AG10803 (cell line): Measurements from ENCODE around the gene IFRD2.

Source experiments
- DNase-seq: peaks from one replicate; pipeline ENCODE4 v3.0.0; 2010; ENCODE audit warnings: low read depth
- H3K4me3 ChIP-seq: 2 replicates; pipeline ENCODE4 v1.5.1; 2011; ENCODE audit warnings: mild to moderate bottlenecking, low read length, control low read depth
- TF ChIP-seq, protein P1 (sequence below): conservative IDR thresholded peaks from 2 replicates; pipeline ENCODE4 v1.5.1; 2011; ENCODE audit warnings: mild to moderate bottlenecking, low read length, control low read depth, inconsistent platforms

IFRD2 gene

GRCh38 chr3:50319894-50320625, 27.8 kb upstream of the IFRD2 start:
- TF ChIP-seq, protein P1, sequence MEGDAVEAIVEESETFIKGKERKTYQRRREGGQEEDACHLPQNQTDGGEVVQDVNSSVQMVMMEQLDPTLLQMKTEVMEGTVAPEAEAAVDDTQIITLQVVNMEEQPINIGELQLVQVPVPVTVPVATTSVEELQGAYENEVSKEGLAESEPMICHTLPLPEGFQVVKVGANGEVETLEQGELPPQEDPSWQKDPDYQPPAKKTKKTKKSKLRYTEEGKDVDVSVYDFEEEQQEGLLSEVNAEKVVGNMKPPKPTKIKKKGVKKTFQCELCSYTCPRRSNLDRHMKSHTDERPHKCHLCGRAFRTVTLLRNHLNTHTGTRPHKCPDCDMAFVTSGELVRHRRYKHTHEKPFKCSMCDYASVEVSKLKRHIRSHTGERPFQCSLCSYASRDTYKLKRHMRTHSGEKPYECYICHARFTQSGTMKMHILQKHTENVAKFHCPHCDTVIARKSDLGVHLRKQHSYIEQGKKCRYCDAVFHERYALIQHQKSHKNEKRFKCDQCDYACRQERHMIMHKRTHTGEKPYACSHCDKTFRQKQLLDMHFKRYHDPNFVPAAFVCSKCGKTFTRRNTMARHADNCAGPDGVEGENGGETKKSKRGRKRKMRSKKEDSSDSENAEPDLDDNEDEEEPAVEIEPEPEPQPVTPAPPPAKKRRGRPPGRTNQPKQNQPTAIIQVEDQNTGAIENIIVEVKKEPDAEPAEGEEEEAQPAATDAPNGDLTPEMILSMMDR: no peak
- DNase-seq: no peak
- H3K4me3 ChIP-seq: peak overlapping the region; percentile 71

- H3K4me3 ChIP-seq: no peak overlapping the region
- TF ChIP-seq, protein P1: no peak
- DNase-seq: no peak
Observed at GRCh38 chr3:50319181-50319893, 27.1 kb upstream of the IFRD2 start.

GRCh38 chr3:50318615-50319014, 26.4 kb upstream of the IFRD2 start:
- DNase-seq: no peak
- H3K4me3 ChIP-seq: no peak overlapping the region
- TF ChIP-seq, protein P1: no peak

DNA sequence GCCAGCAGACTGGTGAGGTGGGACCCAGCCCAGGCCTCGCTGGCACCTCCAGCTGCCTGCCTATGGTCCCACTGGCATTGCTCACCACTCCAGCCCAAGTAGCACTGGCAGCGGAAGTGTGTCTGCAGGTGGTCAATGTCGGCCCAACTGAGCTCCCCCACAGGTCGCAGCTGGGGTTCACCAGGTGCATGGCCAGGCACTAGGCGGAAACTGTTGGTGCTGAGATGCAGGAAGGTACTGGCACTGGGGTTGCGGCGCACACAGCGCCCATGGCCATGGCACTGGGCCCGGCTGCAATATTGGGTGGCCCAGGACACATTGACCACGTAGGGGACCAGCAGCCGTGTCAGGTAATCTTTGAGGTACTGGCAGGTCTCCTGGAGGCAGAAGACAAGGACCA, 25.9 kb upstream of the IFRD2 start:
- DNase-seq: no peak
- TF ChIP-seq, protein P1: no peak
- no peak overlapping the region for H3K4me3 ChIP-seq

DNA sequence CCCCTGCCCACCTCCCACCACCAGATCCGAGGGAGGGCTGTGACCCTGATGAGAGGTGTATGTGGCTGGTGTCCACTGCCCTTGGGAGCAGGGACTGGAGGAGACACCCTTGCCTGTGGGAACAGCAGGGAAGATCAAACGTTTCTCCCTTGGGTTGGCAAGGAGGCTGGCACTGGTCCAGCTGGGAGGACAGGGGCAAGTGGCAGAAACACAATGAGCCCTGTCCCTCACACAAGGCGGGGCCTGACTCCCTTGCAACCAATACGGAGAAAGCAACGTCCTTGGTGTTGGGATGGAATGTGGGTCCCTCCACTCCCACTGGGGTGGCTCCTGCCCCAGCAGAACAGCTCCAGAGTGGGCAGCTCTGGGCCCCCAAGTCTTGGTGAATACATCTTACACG, 25.1 kb upstream of the IFRD2 start:
- DNase-seq: no peak
- H3K4me3 ChIP-seq: no peak overlapping the region
- TF ChIP-seq, protein P1: no peak

GRCh38 chr3:50316657-50317242, 24.5 kb upstream of the IFRD2 start:
- no peak overlapping the region for H3K4me3 ChIP-seq
- TF ChIP-seq, protein P1: no peak
- no peak for DNase-seq
